GM23248 (cell line): ENCODE data around the gene MBTPS2. TPM values are rescaled to one million over a fixed set of nuclear protein-coding genes. Genes with fewer than 3 reads are reported as not detected.

ENCODE experiments used
- DNase-seq: peaks from one replicate; pipeline ENCODE4 v3.0.0-alpha.2; 2015
- H2AFZ ChIP-seq: fragments of 200-600 bp; sonication (generic); 2 replicates; pipeline ENCODE4 v1.6.1; 2016; ENCODE audit warnings: antibody characterized with exemption
- H3F3A ChIP-seq: fragments of 200-600 bp; sonication (generic); 2 replicates; pipeline ENCODE4 v1.6.1; 2016; ENCODE audit warnings: mild to moderate bottlenecking, antibody characterized with exemption, mixed run types; ENCODE audit not compliant: insufficient read depth
- H3K27ac ChIP-seq: fragments of 200-600 bp; sonication (generic); 2 replicates; pipeline ENCODE4 v1.5.1; 2016; ENCODE audit warnings: mild to moderate bottlenecking
- H3K27me3 ChIP-seq: fragments of 200-600 bp; sonication (generic); replicated peaks from 2 replicates; pipeline ENCODE4 v1.6.1; 2016; ENCODE audit warnings: mild to moderate bottlenecking; ENCODE audit not compliant: insufficient read depth
- H3K36me3 ChIP-seq: fragments of 200-600 bp; sonication (generic); 2 replicates; pipeline ENCODE4 v1.6.1; 2016; ENCODE audit warnings: low read depth, mild to moderate bottlenecking
- H3K4me1 ChIP-seq: fragments of 200-600 bp; sonication (generic); 2 replicates; pipeline ENCODE4 v1.6.1; 2016; ENCODE audit warnings: mild to moderate bottlenecking; ENCODE audit not compliant: insufficient read depth
- H3K4me2 ChIP-seq: fragments of 200-600 bp; sonication (generic); one replicate; pipeline ENCODE4 v1.6.1; 2016; ENCODE audit warnings: mild to moderate bottlenecking; ENCODE audit not compliant: unreplicated experiment
- H3K4me3 ChIP-seq: fragments of 200-600 bp; sonication (generic); 2 replicates; pipeline ENCODE4 v1.5.1; 2016; ENCODE audit warnings: mild to moderate bottlenecking
- H3K79me2 ChIP-seq: fragments of 200-600 bp; sonication (generic); 2 replicates; pipeline ENCODE4 v1.6.1; 2016; ENCODE audit warnings: mild to moderate bottlenecking; ENCODE audit not compliant: insufficient read depth
- H3K9ac ChIP-seq: fragments of 200-600 bp; sonication (generic); 2 replicates; pipeline ENCODE4 v1.6.1; 2016; ENCODE audit warnings: mild to moderate bottlenecking
- H3K9me2 ChIP-seq: fragments of 200-600 bp; sonication (generic); 2 replicates; pipeline ENCODE4 v1.6.1; 2016; ENCODE audit warnings: mixed run types, mild to moderate bottlenecking, moderate library complexity; ENCODE audit not compliant: insufficient read depth
- H3K9me3 ChIP-seq: fragments of 200-600 bp; sonication (generic); one replicate; pipeline ENCODE4 v1.6.1; 2017; ENCODE audit warnings: low read depth
- H4K20me1 ChIP-seq: fragments of 200-600 bp; sonication (generic); 2 replicates; pipeline ENCODE4 v1.6.0; 2016; ENCODE audit not compliant: insufficient read depth
- EZH2 ChIP-seq: fragments of 200-600 bp; sonication (generic); IDR thresholded peaks from 2 replicates; pipeline ENCODE4 v1.6.1; 2018; ENCODE audit warnings: antibody characterized with exemption, mild to moderate bottlenecking; ENCODE audit not compliant: insufficient read depth, poor library complexity, severe bottlenecking
- EZH2phosphoT487 ChIP-seq: fragments of 200-600 bp; sonication (generic); IDR thresholded peaks from 2 replicates; pipeline ENCODE4 v1.6.1; 2018; ENCODE audit warnings: antibody characterized with exemption, moderate library complexity, mild to moderate bottlenecking, low read depth; ENCODE audit not compliant: insufficient read depth
- WGBS, 2 experiments: methylation state at CpG; one replicate each; pipeline ENCODE4 v1.1.6; 2015 to 2017; ENCODE audit warnings: low lambda C conversion rate in 2 of 2, low coverage in 1 of 2; ENCODE audit errors: missing lambda C conversion rate in 2 of 2; 5-methylcytosine and 5-hydroxymethylcytosine counted together
- in situ Hi-C: fragments of 300-500 bp; cut with MboI; formaldehyde crosslinking; loops from 2 replicates; pipeline ENCODE4 v1.15.0; 2020
- polyA plus RNA-seq: library from polyadenylated mRNA; unstranded; fragments of >200 nt; fragmentation: Nextera tagmentation; extraction: Ambion mirVana; gene quantifications from 2 replicates; pipeline ENCODE4 v1.2.1, GENCODE V29; 2016
- small RNA-seq: library from RNA; depleted of rRNA; stranded (forward); fragments of <200 nt; gene quantifications from one replicate; pipeline ENCODE3, GENCODE V24; 2014; ENCODE audit warnings: low read depth, low replicate concordance
- total RNA-seq: library from RNA; depleted of rRNA; stranded (reverse); fragments of >200 nt; shearing (Covaris generic); gene quantifications from 2 replicates; pipeline ENCODE4 v1.2.3, GENCODE V29; 2014; rRNA removed

MBTPS2 gene
- total and polyA plus RNA-seq, 2 experiments from 2014 or later, result 11.7 to 24.0 TPM

- in situ Hi-C loops, result no loop called here
- Histone ChIP-seq H3K27ac (peak overlapping the region; percentile 95), H3K27me3 (no peaks in the 10 kb centered on the region)
Observed at GRCh38 chrX:21933077-21933476, 93.7 kb downstream of the MBTPS2 start.

DNA sequence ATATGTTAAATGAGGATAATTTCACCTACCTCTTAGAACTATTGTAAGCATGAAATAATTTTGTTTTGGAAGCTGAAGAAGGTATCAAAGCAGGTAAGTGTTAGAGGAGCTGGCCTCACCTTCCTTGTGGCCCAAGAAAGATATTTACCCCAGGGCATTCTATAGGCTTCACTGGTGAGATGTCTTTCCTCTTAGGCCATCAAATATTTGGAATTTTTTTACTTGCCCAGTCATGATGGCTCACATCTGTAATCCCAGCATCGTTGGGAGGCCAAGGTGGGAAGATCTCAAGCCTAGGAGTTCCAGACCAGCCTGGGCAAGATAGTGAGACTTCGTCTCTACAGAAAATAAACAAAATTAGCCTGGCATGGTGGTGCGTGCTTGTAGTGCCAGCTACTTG lies 95.0 kb downstream of the MBTPS2 start:
- no peaks in the 10 kb centered on the region for H4K20me1 ChIP-seq
- no peaks in the 10 kb centered on the region for H3K36me3 ChIP-seq
- H3K4me1 ChIP-seq, result peaks cover 19% of the 10 kb centered on the region
- H3K4me3 ChIP-seq, result no peak overlapping the region
- H3F3A ChIP-seq, result peaks cover 18% of the 10 kb centered on the region; the same call in 1 of the 2 replicates
- in situ Hi-C loops, result no loop called here
- no peak overlapping the region for H3K9ac ChIP-seq
- no peak overlapping the region for H3K4me2 ChIP-seq
- no peaks in the 10 kb centered on the region for H3K27me3 ChIP-seq
- no peaks in the 10 kb centered on the region for H3K9me3 ChIP-seq
- 65 to 76% methylated on average over 3 of the region's 3 CpGs for WGBS, 2 experiments
- H2AFZ ChIP-seq, result no peak overlapping the region
- TF ChIP-seq EZH2, result no peak
- TF ChIP-seq EZH2phosphoT487, result no peak
- H3K9me2 ChIP-seq, result no peaks in the 10 kb centered on the region
- no peak for DNase-seq
- H3K27ac ChIP-seq, result no peak overlapping the region
- no peaks in the 10 kb centered on the region for H3K79me2 ChIP-seq

More at GRCh38 chrX:21933077-21933476, 93.7 kb downstream of the MBTPS2 start:
- Histone ChIP-seq H3K4me3 (no peak overlapping the region), H3K36me3 (no peaks in the 10 kb centered on the region), H2AFZ (no peak overlapping the region), H3K9ac (0 out of 2 replicates have a peak overlapping the region, but pooled peaks have one; percentile 25), H3K9me2 (no peaks in the 10 kb centered on the region), H3K4me2 (no peak overlapping the region), H3F3A (peaks cover 18% of the 10 kb centered on the region; the same call in 1 of the 2 replicates), H3K9me3 (no peaks in the 10 kb centered on the region), H3K4me1 (peaks cover 19% of the 10 kb centered on the region), H4K20me1 (no peaks in the 10 kb centered on the region), H3K79me2 (no peaks in the 10 kb centered on the region)
- WGBS, 2 experiments, result 80 to 81% methylated on average over 6 to 7 of the region's 7 CpGs
- no peak for DNase-seq
- no peak for TF ChIP-seq EZH2
- no peak for TF ChIP-seq EZH2phosphoT487

Small RNA genes within 50 kb of the gene (small RNA-seq; reads per million reads assigned to genes)
- gene U73479.1, result not detected

Other genes with a start within 250 kb of the MBTPS2 start
- gene KLHL34, start 181.3 kb upstream of the MBTPS2 start, total RNA-seq, result not detected in 2 replicates
- not detected in 2 replicates for gene KLHL34, start 181.3 kb upstream of the MBTPS2 start, polyA plus RNA-seq
- not detected in 2 replicates for gene SMPX, start 81.5 kb upstream of the MBTPS2 start, total RNA-seq
- gene SMPX, start 81.5 kb upstream of the MBTPS2 start, polyA plus RNA-seq, result not detected in 2 replicates
- gene YY2, start 16.4 kb downstream of the MBTPS2 start, total RNA-seq, result 0.38 and 1.4 TPM in 2 replicates
- gene YY2, start 16.4 kb downstream of the MBTPS2 start, polyA plus RNA-seq, result 1.5 and 1.9 TPM in 2 replicates
- 159 and 162 TPM in 2 replicates for gene SMS, start 101.1 kb downstream of the MBTPS2 start, total RNA-seq
- 156 and 166 TPM in 2 replicates for gene SMS, start 101.1 kb downstream of the MBTPS2 start, polyA plus RNA-seq
- gene PHEX, start 192.7 kb downstream of the MBTPS2 start, total RNA-seq, result 0.63 and 0.65 TPM in 2 replicates
- 0.49 and 0.64 TPM in 2 replicates for gene PHEX, start 192.7 kb downstream of the MBTPS2 start, polyA plus RNA-seq